Measurements from ENCODE around the gene SSH2. TPM values are rescaled to one million over a fixed set of nuclear protein-coding genes. Genes with fewer than 3 reads are reported as not detected.
A peak's percentile ranks its signal among the peaks of the same experiment; 100 is the strongest.
"Not testable (repeated sequence)": the region's sequence is repeated elsewhere in the genome, so short reads cannot be mapped to it uniquely, and the experiment has no call there.

Gene SSH2
- total RNA-seq, 1 experiment from 2014 or later: 14.6 TPM

- H3K9ac ChIP-seq (ENCODE audit: extremely low read depth, insufficient read length, low read length): no peak overlapping the region
- no peak overlapping the region for H2AFZ ChIP-seq (ENCODE audit: low read length)
- TF ChIP-seq CTCF (conservative IDR thresholded peaks at IDR 0.05): no peak
- H3K4me2 ChIP-seq (ENCODE audit: insufficient read depth, insufficient read length, low read length): no peak overlapping the region
- H2BK120ac ChIP-seq (ENCODE audit: low read depth, low read length, poor library complexity, severe bottlenecking): no peak overlapping the region
- no peak overlapping the region for H3K23ac ChIP-seq (ENCODE audit: insufficient read length, low read depth, low read length)
- H3K23me2 ChIP-seq (ENCODE audit: insufficient read length, low read depth, low read length, poor library complexity, severe bottlenecking): no peaks in the 10 kb centered on the region
- Mint-ChIP-seq H3K4me1 (no peaks in the 10 kb centered on the region), H3K4me3 (no peak overlapping the region), H3K27ac (0 out of 7 replicates have a peak overlapping the region, but pooled peaks of 1 of the 3 experiments have one; percentile 27), H3K27me3 (ENCODE audit: low read depth) (peaks cover 1% of the 10 kb centered on the region; the same call in 1 of the 2 replicates), H3K9me3 (peaks cover 16 to 26% of the 10 kb centered on the region in 2 experiments), H3K36me3 (ENCODE audit: insufficient read depth in 1 of 3, low read depth in 3 of 3) (peaks cover 10 to 16% (median 13%) of the 10 kb centered on the region in 3 experiments)
- no peak overlapping the region for H2BK12ac ChIP-seq (ENCODE audit: insufficient read length, low read depth, low read length)
- H3K27me3 ChIP-seq (ENCODE audit: insufficient read depth, low read length): no peaks in the 10 kb centered on the region
- H2BK5ac ChIP-seq (ENCODE audit: insufficient read length, low read length): no peak overlapping the region
- DNase-seq: no peak
- H3K4ac ChIP-seq (ENCODE audit: low read depth, low read length): no peak overlapping the region
- H2BK15ac ChIP-seq (ENCODE audit: low read depth, low read length): no peak overlapping the region
- no peak overlapping the region for H3K18ac ChIP-seq (ENCODE audit: insufficient read length, low read depth, low read length)
- H4K8ac ChIP-seq (replicated peaks; ENCODE audit: insufficient read length, low read depth, low read length): no peak overlapping the region
- H3K4me1 ChIP-seq (ENCODE audit: insufficient read depth, low read length): no peaks in the 10 kb centered on the region
- no peaks in the 10 kb centered on the region for H3K79me2 ChIP-seq (ENCODE audit: insufficient read depth, low read length)
- WGBS (ENCODE audit: extremely low coverage, insufficient read length, low lambda C conversion rate): no CpG with 5 or more reads among the region's 2 CpGs
- H2BK20ac ChIP-seq (ENCODE audit: low read depth, low read length, poor library complexity, severe bottlenecking): no peak overlapping the region
- H4K5ac ChIP-seq (ENCODE audit: insufficient read length, low read depth, low read length): no peak overlapping the region
- no peak overlapping the region for H3K27ac ChIP-seq (ENCODE audit: insufficient read length, low read depth, low read length)
- H3K79me1 ChIP-seq (ENCODE audit: insufficient read depth, low read depth, low read length, poor library complexity, severe bottlenecking): no peaks in the 10 kb centered on the region
- H2AK5ac ChIP-seq (ENCODE audit: insufficient read length, low read length): no peak overlapping the region
- H3K14ac ChIP-seq (ENCODE audit: insufficient read depth, low read length): no peak overlapping the region
- no peaks in the 10 kb centered on the region for H3K9me3 ChIP-seq (ENCODE audit: control insufficient read depth, low read depth, low read length)
- H4K91ac ChIP-seq (ENCODE audit: insufficient read length, low read depth, low read length): no peak overlapping the region
- H3T11ph ChIP-seq (ENCODE audit: low read length): no peak overlapping the region
- H4K20me1 ChIP-seq (ENCODE audit: control insufficient read depth, insufficient read depth, insufficient read length): no peaks in the 10 kb centered on the region
- H3K56ac ChIP-seq (ENCODE audit: insufficient read length, low read depth, low read length): no peak overlapping the region
These were observed 26.6 kb downstream of the SSH2 start for GRCh38 chr17:29903471-29903870.

GRCh38 chr17:29897136-29897535, 32.9 kb downstream of the SSH2 start:
- not testable (repeated sequence) for H4K5ac ChIP-seq (ENCODE audit: insufficient read length, low read depth, low read length); H4K91ac ChIP-seq (ENCODE audit: insufficient read length, low read depth, low read length); H2BK120ac ChIP-seq (ENCODE audit: low read depth, low read length, poor library complexity, severe bottlenecking); H3K4ac ChIP-seq (ENCODE audit: low read depth, low read length); H3K18ac ChIP-seq (ENCODE audit: insufficient read length, low read depth, low read length); H3K4me1 Mint-ChIP-seq; H3K14ac ChIP-seq (ENCODE audit: insufficient read depth, low read length); H3K4me2 ChIP-seq (ENCODE audit: insufficient read depth, insufficient read length, low read length); H3K23me2 ChIP-seq (ENCODE audit: insufficient read length, low read depth, low read length, poor library complexity, severe bottlenecking); H3K27ac ChIP-seq (ENCODE audit: insufficient read length, low read depth, low read length); H3K36me3 Mint-ChIP-seq (ENCODE audit: insufficient read depth in 1 of 3, low read depth in 3 of 3); H3K56ac ChIP-seq (ENCODE audit: insufficient read length, low read depth, low read length); H2BK12ac ChIP-seq (ENCODE audit: insufficient read length, low read depth, low read length); H3K79me1 ChIP-seq (ENCODE audit: insufficient read depth, low read depth, low read length, poor library complexity, severe bottlenecking); H2BK5ac ChIP-seq (ENCODE audit: insufficient read length, low read length); H4K8ac ChIP-seq (replicated peaks; ENCODE audit: insufficient read length, low read depth, low read length); H3K4me1 ChIP-seq (ENCODE audit: insufficient read depth, low read length); H4K20me1 ChIP-seq (ENCODE audit: control insufficient read depth, insufficient read depth, insufficient read length); H3T11ph ChIP-seq (ENCODE audit: low read length); H3K27me3 ChIP-seq (ENCODE audit: insufficient read depth, low read length); H2AFZ ChIP-seq (ENCODE audit: low read length); H2AK5ac ChIP-seq (ENCODE audit: insufficient read length, low read length); H3K27ac Mint-ChIP-seq; H3K79me2 ChIP-seq (ENCODE audit: insufficient read depth, low read length); DNase-seq; H3K9me3 ChIP-seq (ENCODE audit: control insufficient read depth, low read depth, low read length); H2BK20ac ChIP-seq (ENCODE audit: low read depth, low read length, poor library complexity, severe bottlenecking); H3K27me3 Mint-ChIP-seq (ENCODE audit: low read depth); H2BK15ac ChIP-seq (ENCODE audit: low read depth, low read length); H3K9ac ChIP-seq (ENCODE audit: extremely low read depth, insufficient read length, low read length); H3K4me3 Mint-ChIP-seq; H3K9me3 Mint-ChIP-seq; H3K23ac ChIP-seq (ENCODE audit: insufficient read length, low read depth, low read length)
- WGBS (ENCODE audit: extremely low coverage, insufficient read length, low lambda C conversion rate): no CpG with 5 or more reads among the region's 4 CpGs

Measured in H9 (cell line).